GM10847 (cell line): ENCODE results near the gene SENP7.
A peak's percentile ranks its signal among the peaks of the same experiment; 100 is the strongest.

ENCODE experiments used
- POLR2A ChIP-seq: IDR thresholded peaks from 2 replicates; pipeline ENCODE4 v1.6.1; 2011; ENCODE audit not compliant: insufficient read length; ENCODE audit errors: extremely low read depth

Gene SENP7

GRCh38 chr3:101512646-101513418 is at the start of gene SENP7:
TSS of gene SENP7 (minus strand) at chr3:101513212. CDS start at chr3:101513130, 82 bp downstream.
- TF ChIP-seq POLR2A, result peak; percentile 25

- TF ChIP-seq POLR2A, result peak; percentile 67
Observed at GRCh38 chr3:101561630-101562328, 48.8 kb upstream of the SENP7 start, which contains the start of gene TRMT10C. TSS of gene TRMT10C (plus strand) at chr3:101561868. CDS start at chr3:101564782, 2,914 bp downstream.

GRCh38 chr3:101556064-101556463 is 43.1 kb upstream of the SENP7 start:
- no peak for TF ChIP-seq POLR2A

- TF ChIP-seq POLR2A, result no peak
Observed at GRCh38 chr3:101549473-101549872, 36.5 kb upstream of the SENP7 start.

- TF ChIP-seq POLR2A, result no peak
Observed at GRCh38 chr3:101548527-101549105, 35.6 kb upstream of the SENP7 start.

- no peak for TF ChIP-seq POLR2A
Observed at GRCh38 chr3:101544161-101544850, 31.3 kb upstream of the SENP7 start.

GRCh38 chr3:101542957-101543356 is 29.9 kb upstream of the SENP7 start:
- no peak for TF ChIP-seq POLR2A

- TF ChIP-seq POLR2A, result no peak
Observed at GRCh38 chr3:101536266-101536665, 23.3 kb upstream of the SENP7 start.

GRCh38 chr3:101535221-101535620 is 22.2 kb upstream of the SENP7 start:
- TF ChIP-seq POLR2A, result no peak

- TF ChIP-seq POLR2A, result no peak
Observed at GRCh38 chr3:101533603-101533968, 20.6 kb upstream of the SENP7 start.

GRCh38 chr3:101532783-101533602 is 20.0 kb upstream of the SENP7 start:
- TF ChIP-seq POLR2A, result no peak

GRCh38 chr3:101531473-101532086 is 18.6 kb upstream of the SENP7 start:
- no peak for TF ChIP-seq POLR2A

- no peak for TF ChIP-seq POLR2A
Observed at GRCh38 chr3:101530686-101531047, 17.7 kb upstream of the SENP7 start.
